Stomach (tissue), 4 donors: Measurements from ENCODE around the gene COL1A1.

Experiments
- EP300 ChIP-seq: sonication (generic); formaldehyde crosslinking; IDR thresholded peaks from one replicate; pipeline ENCODE4 v1.6.1; 2017; ENCODE audit warnings: antibody characterized with exemption
- POLR2A ChIP-seq, 4 donors: fragments of 450-650 bp; IDR thresholded peaks; one replicate each; pipeline ENCODE4 v1.6.1; 2016; ENCODE audit warnings: antibody characterized with exemption in 4 of 4, control low read depth in 2 of 4, mild to moderate bottlenecking in 1 of 4, moderate library complexity in 1 of 4

DNA sequence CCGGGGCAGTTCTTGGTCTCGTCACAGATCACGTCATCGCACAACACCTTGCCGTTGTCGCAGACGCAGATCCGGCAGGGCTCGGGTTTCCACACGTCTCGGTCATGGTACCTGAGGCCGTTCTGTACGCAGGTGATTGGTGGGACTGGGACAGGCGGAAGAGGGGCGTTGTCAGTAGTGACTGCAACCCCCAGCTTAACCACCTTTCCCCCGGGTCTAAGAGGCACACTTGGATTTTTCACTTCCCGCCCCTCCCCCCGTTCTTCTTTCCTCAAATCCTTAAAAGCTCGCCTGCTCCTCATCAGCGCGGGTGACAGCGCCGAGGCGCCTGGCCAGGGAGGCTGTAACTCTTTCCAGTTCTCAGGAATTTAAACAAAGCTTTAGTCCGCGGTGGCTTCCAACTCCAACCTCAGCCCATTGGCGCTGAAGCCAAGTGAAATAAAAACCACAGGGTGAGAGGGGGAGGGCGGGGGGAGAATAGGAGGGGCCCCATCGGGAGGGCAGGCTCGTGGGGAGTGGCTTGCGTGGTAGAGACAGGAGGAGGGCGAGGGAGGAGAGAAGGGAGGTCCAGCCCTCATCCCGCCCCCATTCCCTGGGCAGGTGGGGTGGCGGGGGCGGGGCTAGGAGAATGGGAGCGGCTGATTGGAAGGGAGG lies 1.5 kb downstream of the COL1A1 start:
- TF ChIP-seq EP300 (peak; percentile 27), POLR2A (IDR thresholded peaks at IDR 0.05) (peak in 1 of 4 donors; percentile 52)
